OCI-LY1 (cell line): ENCODE data around the gene FOXF1.

ENCODE experiments used
- H2AFZ ChIP-seq: fragments of 200-600 bp; sonication (generic), shearing (Covaris generic); 2 replicates; pipeline ENCODE4 v1.6.0; 2014; ENCODE audit warnings: antibody characterized with exemption, mild to moderate bottlenecking, low read length
- H3F3A ChIP-seq: fragments of 200-600 bp; sonication (generic), shearing (Covaris generic); 2 replicates; pipeline ENCODE4 v1.6.0; 2014; ENCODE audit warnings: mild to moderate bottlenecking, antibody characterized with exemption, low read length, moderate library complexity; ENCODE audit not compliant: insufficient read depth
- H3K27ac ChIP-seq: fragments of 200-600 bp; sonication (generic); 2 replicates; pipeline ENCODE4 v1.5.1; 2014; ENCODE audit warnings: low read length, mixed run types, mild to moderate bottlenecking, low read depth; ENCODE audit not compliant: poor library complexity, severe bottlenecking
- H3K27me3 ChIP-seq: fragments of 200-600 bp; sonication (generic); 2 replicates; pipeline ENCODE4 v1.6.0; 2014; ENCODE audit warnings: antibody characterized with exemption, mild to moderate bottlenecking, low read length, moderate library complexity; ENCODE audit not compliant: insufficient read depth
- H3K36me3 ChIP-seq: fragments of 200-600 bp; sonication (generic); 2 replicates; pipeline ENCODE4 v1.6.1; 2014; ENCODE audit warnings: mild to moderate bottlenecking, antibody characterized with exemption, low read length, moderate library complexity, mixed read lengths; ENCODE audit not compliant: insufficient read depth
- H3K4me1 ChIP-seq: fragments of 200-600 bp; sonication (generic); 2 replicates; pipeline ENCODE4 v1.5.1; 2014; ENCODE audit warnings: mild to moderate bottlenecking, low read length, moderate library complexity; ENCODE audit not compliant: insufficient read depth, severe bottlenecking
- H3K4me2 ChIP-seq: fragments of 200-600 bp; sonication (generic), shearing (Covaris generic); 2 replicates; pipeline ENCODE4 v1.6.1; 2014; ENCODE audit warnings: low read length
- H3K4me3 ChIP-seq: fragments of 200-600 bp; sonication (generic); 2 replicates; pipeline ENCODE4 v1.5.1; 2014; ENCODE audit warnings: low read length, low read depth, mild to moderate bottlenecking, mixed read lengths; ENCODE audit not compliant: poor library complexity, severe bottlenecking
- H3K79me2 ChIP-seq: fragments of 200-600 bp; shearing (Covaris generic); 2 replicates; pipeline ENCODE4 v1.6.1; 2016; ENCODE audit warnings: mixed run types, low read length, mixed read lengths; ENCODE audit not compliant: insufficient read depth
- H3K9ac ChIP-seq: fragments of 200-600 bp; sonication (generic), shearing (Covaris generic); 2 replicates; pipeline ENCODE4 v1.6.1; 2014; ENCODE audit warnings: mild to moderate bottlenecking, low read length, mixed read lengths
- H3K9me2 ChIP-seq: fragments of 200-600 bp; sonication (generic), shearing (Covaris generic); 2 replicates; pipeline ENCODE4 v1.6.1; 2014; ENCODE audit warnings: low read depth, mild to moderate bottlenecking, low read length, mixed read lengths
- H3K9me3 ChIP-seq: fragments of 200-600 bp; shearing (Covaris generic); 2 replicates; pipeline ENCODE4 v1.6.1; 2014; ENCODE audit warnings: low read length, mixed read lengths
- H4K20me1 ChIP-seq: fragments of 200-600 bp; sonication (generic), shearing (Covaris generic); 2 replicates; pipeline ENCODE4 v1.6.0; 2016; ENCODE audit warnings: mild to moderate bottlenecking, low read length; ENCODE audit not compliant: insufficient read depth
- CTCF ChIP-seq: fragments of 200-600 bp; sonication (generic), shearing (Covaris generic); IDR thresholded peaks from 2 replicates; pipeline ENCODE4 v1.5.1; 2017; ENCODE audit warnings: mild to moderate bottlenecking, antibody characterized with exemption, low read length, moderate library complexity, mixed read lengths
- EZH2 ChIP-seq: fragments of 200-600 bp; sonication (generic), shearing (Covaris generic); IDR thresholded peaks from 2 replicates; pipeline ENCODE4 v1.8.0; 2017; ENCODE audit warnings: borderline replicate concordance, mixed run types, mild to moderate bottlenecking, antibody characterized with exemption, low read length, moderate library complexity, mixed read lengths

FOXF1 gene

GRCh38 chr16:86531191-86531545 is 20.8 kb downstream of the FOXF1 start:
- Histone ChIP-seq H3K36me3 (0 out of 2 replicates have a peak, but pooled peaks cover 5% of the 10 kb centered on the region), H3K4me1 (no peaks in the 10 kb centered on the region), H3K79me2 (no peaks in the 10 kb centered on the region), H3K27me3 (no peaks in the 10 kb centered on the region), H3K9ac (no peak overlapping the region), H2AFZ (no peak overlapping the region), H3K9me2 (no peaks in the 10 kb centered on the region), H3K4me3 (no peak overlapping the region), H3K27ac (no peak overlapping the region), H3F3A (no peaks in the 10 kb centered on the region), H4K20me1 (no peaks in the 10 kb centered on the region), H3K9me3 (no peaks in the 10 kb centered on the region), H3K4me2 (no peak overlapping the region)
- TF ChIP-seq EZH2 (no peak), CTCF (no peak)

- H3K27me3 ChIP-seq = no peaks in the 10 kb centered on the region
- no peaks in the 10 kb centered on the region for H3K9me3 ChIP-seq
- H3F3A ChIP-seq = no peaks in the 10 kb centered on the region
- no peaks in the 10 kb centered on the region for H4K20me1 ChIP-seq
- 0 out of 2 replicates have a peak, but pooled peaks cover 5% of the 10 kb centered on the region for H3K36me3 ChIP-seq
- no peaks in the 10 kb centered on the region for H3K79me2 ChIP-seq
- no peak overlapping the region for H3K9ac ChIP-seq
- H2AFZ ChIP-seq = no peak overlapping the region
- H3K4me2 ChIP-seq = no peak overlapping the region
- H3K27ac ChIP-seq = no peak overlapping the region
- no peaks in the 10 kb centered on the region for H3K4me1 ChIP-seq
- H3K4me3 ChIP-seq = no peak overlapping the region
- H3K9me2 ChIP-seq = no peaks in the 10 kb centered on the region
- no peak for TF ChIP-seq EZH2
- TF ChIP-seq CTCF = no peak
Observed at GRCh38 chr16:86531641-86532525, 21.6 kb downstream of the FOXF1 start.

- Histone ChIP-seq H3K27me3 (no peaks in the 10 kb centered on the region), H3K9me2 (no peaks in the 10 kb centered on the region), H3K9ac (no peak overlapping the region), H3K4me3 (no peak overlapping the region), H3F3A (no peaks in the 10 kb centered on the region), H4K20me1 (no peaks in the 10 kb centered on the region), H2AFZ (no peak overlapping the region), H3K4me2 (no peak overlapping the region), H3K27ac (no peak overlapping the region), H3K79me2 (no peaks in the 10 kb centered on the region), H3K4me1 (no peaks in the 10 kb centered on the region), H3K36me3 (0 out of 2 replicates have a peak, but pooled peaks cover 5% of the 10 kb centered on the region), H3K9me3 (no peaks in the 10 kb centered on the region)
- TF ChIP-seq CTCF (no peak), EZH2 (no peak)
Observed at GRCh38 chr16:86532526-86532815, 22.1 kb downstream of the FOXF1 start.
